HG03342 (cell line): ENCODE results near the gene SMCO2.

Experiments
- ATAC-seq: cut with Tn5 transposase; IDR thresholded peaks from one replicate; pipeline ENCODE4 v1.9.1; 2021; ENCODE audit warnings: mild to moderate bottlenecking, moderate library complexity; ENCODE audit not compliant: unreplicated experiment

Gene SMCO2

DNA sequence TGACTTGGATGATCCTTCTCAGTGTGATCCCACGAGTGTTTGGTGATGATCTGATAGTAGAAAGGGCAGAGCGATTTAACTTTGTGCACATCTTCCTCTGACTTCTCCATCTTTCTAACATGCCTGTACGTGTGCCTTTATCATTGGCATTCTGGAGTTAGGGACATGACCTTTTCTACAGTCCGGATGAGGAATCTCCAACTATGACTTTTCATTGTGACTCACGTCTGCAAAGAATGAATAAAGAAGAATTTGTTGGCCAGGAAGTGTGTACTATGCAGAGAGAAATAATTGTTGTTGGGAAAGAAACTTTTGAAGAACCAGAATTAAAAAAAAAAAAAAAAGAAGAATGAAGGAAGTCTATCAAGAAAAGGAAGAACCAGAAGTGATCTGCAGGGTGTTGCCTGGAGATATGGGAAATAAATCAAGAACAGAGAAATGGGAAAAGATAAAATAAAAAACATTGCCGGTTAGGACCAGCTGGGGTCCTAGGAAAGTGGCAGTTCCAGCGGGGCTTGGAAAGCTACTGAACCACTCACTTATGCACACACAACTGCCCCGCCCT is 102.8 kb downstream of the SMCO2 start:
- ATAC-seq: no peak

- no peak for ATAC-seq
Observed at GRCh38 chr12:27549801-27550652, 103.5 kb downstream of the SMCO2 start.

DNA sequence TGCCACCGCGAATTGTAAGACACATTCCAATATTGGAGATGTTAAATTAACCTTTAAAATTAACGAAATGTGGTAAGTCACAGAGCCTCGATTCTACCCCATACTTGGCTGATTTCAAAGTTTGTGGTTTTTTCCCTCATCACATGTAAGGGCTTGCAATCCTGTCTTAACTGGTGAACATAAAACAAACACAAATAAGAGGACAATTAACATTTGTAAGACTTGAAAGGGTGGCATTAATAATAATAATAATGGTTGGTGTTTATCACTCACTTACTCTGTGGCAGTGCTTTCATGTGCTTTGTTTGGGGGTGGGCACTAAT is 104.1 kb downstream of the SMCO2 start:
- no peak for ATAC-seq

GRCh38 chr12:27551172-27551840 is 104.8 kb downstream of the SMCO2 start:
- no peak for ATAC-seq
